ENCODE data around the gene GABBR2.

- TF ChIP-seq CTCF (IDR thresholded peaks at IDR 0.05) (no peak), POLR2A (IDR thresholded peaks at IDR 0.05) (no peak)
Measured at GRCh38 chr9:98688710-98689495, 19.8 kb downstream of the GABBR2 start.

All from adrenal gland (tissue), 5 donors.